Fibroblast of mammary gland (primary cell): ENCODE results near the gene RARA.
A peak's percentile ranks its signal among the peaks of the same experiment; 100 is the strongest.
"Not testable (repeated sequence)": the region's sequence is repeated elsewhere in the genome, so short reads cannot be mapped to it uniquely, and the experiment has no call there.

Experiments used
- DNase-seq: peaks from one replicate; pipeline ENCODE4 v3.0.0-alpha.2; 2010; ENCODE audit warnings: low read depth
- H3K4me3 ChIP-seq: 2 replicates; pipeline ENCODE4 v1.5.1; 2011; ENCODE audit warnings: low read depth, mild to moderate bottlenecking, low read length, moderate library complexity; ENCODE audit not compliant: control insufficient read depth
- TF ChIP-seq, protein P1 (sequence below): conservative IDR thresholded peaks from 2 replicates; pipeline ENCODE4 v1.5.1; 2011; ENCODE audit warnings: low read depth, low read length, inconsistent platforms; ENCODE audit not compliant: control insufficient read depth, insufficient read depth

RARA gene

DNA sequence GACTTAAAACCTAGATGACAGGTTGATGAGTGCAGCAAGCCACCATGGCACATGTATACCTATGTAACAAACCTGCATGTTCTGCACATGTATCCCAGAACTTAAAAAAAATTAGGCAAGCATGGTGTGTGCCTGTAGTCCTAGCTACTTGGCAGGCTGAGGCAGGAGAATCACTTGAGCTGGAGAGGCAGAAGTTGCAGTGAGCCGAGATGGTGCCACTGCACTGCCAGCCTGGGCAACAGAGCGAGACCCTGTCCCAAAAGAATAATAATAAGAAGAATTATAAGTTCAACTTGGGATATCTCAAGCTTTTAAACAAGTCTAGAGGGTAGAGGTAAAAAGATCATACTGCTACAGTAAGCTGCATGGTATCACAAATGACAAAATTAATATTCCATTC, 11.5 kb upstream of the RARA start:
- TF ChIP-seq, protein P1, sequence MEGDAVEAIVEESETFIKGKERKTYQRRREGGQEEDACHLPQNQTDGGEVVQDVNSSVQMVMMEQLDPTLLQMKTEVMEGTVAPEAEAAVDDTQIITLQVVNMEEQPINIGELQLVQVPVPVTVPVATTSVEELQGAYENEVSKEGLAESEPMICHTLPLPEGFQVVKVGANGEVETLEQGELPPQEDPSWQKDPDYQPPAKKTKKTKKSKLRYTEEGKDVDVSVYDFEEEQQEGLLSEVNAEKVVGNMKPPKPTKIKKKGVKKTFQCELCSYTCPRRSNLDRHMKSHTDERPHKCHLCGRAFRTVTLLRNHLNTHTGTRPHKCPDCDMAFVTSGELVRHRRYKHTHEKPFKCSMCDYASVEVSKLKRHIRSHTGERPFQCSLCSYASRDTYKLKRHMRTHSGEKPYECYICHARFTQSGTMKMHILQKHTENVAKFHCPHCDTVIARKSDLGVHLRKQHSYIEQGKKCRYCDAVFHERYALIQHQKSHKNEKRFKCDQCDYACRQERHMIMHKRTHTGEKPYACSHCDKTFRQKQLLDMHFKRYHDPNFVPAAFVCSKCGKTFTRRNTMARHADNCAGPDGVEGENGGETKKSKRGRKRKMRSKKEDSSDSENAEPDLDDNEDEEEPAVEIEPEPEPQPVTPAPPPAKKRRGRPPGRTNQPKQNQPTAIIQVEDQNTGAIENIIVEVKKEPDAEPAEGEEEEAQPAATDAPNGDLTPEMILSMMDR: no peak
- DNase-seq: no peak
- H3K4me3 ChIP-seq: no peak overlapping the region

DNA sequence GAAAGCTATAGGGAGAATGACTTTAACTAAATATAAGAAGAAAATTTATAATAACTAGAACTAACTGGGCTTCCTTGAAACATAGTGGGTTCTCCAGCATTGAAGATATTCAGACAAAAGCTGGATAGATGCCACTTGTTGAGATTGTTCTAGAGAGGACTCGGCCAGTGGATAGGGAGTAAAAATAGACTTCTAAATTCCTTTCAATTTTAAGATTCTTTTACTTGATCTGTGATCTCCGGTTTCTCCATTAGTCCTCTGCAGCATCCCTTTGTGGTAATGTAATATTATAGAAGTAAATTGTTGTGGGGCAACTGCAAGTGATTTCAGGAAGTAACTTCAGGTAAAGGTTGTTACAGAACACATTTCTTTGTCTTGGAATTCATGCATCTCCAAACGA, 10.3 kb upstream of the RARA start:
- no peak for DNase-seq
- TF ChIP-seq, protein P1: no peak
- H3K4me3 ChIP-seq: no peak overlapping the region

DNA sequence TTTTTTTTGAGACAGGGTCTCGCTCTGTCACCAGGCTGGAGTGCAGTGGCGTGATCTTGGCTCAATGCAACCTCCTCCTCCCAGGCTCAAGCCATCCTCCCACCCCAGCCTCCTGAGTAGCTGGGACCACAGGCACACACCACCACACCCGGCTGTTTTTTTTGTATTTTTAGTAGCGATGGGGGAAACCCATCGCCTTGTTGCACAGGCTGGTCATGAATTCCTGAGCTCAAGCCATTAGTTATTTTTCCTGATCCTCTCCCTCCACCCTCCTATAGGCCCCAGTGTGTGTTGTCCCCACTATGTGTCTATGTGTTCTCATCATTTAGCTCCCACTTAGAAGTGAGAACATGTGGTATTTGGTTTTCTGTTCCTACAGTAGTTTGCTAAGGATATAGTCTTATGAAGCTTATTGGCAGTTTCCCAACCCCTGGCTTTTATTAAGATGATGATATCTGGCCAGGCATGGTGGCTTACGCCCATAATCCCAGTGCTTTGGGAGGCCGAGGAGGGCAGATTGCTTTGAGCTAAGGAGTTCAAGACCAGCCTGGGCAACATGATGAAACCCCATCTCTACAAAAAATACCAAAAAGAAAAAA, 9.7 kb upstream of the RARA start:
- not testable (repeated sequence) for H3K4me3 ChIP-seq
- DNase-seq: peak; percentile 64

DNA sequence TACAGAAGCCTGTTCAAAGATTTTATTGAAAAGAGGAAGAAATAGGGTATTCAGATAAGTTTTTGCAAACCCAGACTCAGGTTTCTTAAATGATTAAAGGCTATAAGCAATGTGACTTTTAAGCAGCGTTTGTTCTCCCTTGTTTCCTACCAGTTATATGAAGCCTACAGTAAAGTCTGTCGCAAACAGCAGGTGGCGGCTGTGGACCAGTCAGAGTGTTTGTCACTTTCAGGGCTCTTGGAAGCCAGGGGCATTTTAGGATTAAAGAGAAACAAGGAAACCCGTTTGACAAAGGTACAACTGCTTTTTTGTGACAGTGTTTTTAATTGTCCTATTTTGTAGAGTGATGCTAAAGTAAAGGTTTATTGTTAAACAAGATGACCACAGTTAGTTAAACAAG, 7.7 kb upstream of the RARA start:
- no peak overlapping the region for H3K4me3 ChIP-seq
- TF ChIP-seq, protein P1: peak; percentile 0
- no peak for DNase-seq

DNA sequence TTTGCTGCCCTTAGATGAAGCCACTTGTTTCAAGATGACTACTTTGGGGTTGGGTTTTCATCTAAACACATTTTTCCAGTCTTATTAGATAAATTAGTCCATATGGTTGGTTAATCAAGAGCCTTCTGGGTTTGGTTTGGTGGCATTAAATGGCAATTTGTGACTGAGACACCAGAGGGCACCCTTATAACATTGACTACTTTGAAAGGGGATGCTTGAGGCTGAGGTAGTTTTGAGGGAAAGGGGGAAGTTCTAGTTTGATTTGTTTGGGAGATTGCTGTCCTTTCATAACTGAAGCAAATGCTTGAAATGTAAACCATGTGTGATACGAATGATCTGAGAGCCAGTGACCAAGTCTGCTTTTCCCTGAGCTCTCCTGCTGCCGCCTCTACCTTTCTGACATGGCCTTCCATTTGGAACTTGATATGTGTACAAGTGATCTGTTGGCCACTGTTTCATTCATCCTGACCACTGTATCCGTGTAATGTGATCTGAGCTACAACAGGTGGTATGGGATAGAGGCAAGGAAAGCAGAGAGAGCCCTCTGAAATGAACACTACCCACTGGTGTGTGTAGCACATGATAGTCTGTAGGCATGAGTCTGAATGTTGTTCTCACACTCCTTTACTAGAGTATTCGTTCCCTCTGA, 5.8 kb upstream of the RARA start:
- TF ChIP-seq, protein P1: peak; percentile 75
- H3K4me3 ChIP-seq: no peak overlapping the region
- peak; percentile 79 for DNase-seq

DNA sequence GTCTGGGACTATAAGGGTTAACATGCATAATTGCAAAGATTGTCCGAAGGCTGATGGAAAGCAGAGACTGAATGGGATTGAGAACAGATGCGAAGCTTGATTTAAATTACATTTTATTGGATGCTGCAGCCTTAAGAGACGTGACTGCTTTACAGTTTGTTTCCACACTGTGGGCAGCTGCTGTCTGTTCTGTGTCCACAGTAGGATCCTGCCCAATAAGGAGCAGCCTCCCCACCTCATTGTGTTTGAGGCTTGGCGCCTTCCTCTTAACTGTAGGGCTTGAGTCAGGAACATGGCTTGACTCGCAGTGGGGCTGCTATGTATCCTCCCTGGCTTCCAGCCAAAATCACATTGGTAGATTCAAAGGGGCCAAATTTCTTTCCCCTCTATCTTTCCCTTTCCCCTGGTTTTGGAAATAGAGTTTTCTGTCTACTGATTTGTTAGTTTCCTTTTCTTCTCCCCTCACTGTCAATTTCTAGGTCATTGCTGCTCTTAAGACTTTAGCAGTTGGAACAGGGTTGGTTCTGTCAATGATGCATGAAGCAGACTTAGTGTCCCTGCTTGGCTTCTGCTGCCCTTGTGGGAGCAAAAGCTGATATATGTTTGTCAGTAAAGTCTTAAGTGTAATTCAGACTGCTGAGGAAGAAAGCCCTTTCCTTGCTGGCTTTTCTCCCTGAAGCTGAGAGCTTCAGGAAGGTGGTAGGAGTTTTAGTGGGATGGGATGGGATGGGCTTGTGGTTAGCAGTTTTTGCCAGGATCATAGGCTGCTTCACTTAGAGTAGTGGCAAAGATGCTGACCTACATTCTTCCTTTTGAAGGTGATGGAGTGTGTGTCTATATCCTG, 5.0 kb upstream of the RARA start:
- peak; percentile 81 for DNase-seq
- TF ChIP-seq, protein P1: no peak

DNA sequence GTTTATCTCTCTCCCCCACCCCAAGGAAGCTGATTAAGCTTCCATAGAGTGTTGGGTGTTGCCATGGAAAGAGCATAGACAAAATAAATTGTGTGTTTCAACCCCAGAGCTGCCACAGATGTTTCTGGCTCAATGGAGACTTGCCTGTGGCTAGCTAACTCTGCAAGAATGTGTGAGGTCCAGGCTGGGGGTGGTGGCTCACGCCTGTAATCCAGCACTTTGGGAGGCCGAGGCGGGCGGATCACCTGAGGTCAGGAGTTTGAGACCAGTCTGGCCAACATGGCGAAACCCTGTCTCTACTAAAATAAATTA, 4.5 kb upstream of the RARA start:
- not testable (repeated sequence) for H3K4me3 ChIP-seq
- DNase-seq: peak; percentile 84

More for the DNA sequence above, 5.0 kb upstream of the RARA start:
- no peak overlapping the region for H3K4me3 ChIP-seq

DNA sequence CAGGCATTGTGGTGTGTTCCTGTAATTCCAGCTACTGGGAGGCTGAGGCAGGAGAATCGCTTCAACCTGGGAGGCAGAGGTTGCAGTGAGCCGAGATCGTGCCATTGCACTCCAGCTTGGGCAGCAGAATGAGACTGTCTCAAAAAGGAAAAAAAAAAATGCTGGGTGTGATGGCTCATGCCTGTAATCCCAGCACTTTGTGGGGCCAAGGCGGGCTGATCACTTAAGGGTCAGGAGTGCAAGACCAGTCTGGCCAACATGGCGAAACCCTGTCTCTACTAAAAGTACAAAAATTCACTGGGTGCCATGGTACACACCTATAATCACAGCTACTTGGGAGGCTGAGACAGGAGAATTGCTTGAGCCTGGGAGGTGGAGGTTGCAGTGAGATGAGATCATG, 4.1 kb upstream of the RARA start:
- not testable (repeated sequence) for DNase-seq, H3K4me3 ChIP-seq
